Measurements from ENCODE around the gene MAPK8IP3. TPM values are rescaled to one million over a fixed set of nuclear protein-coding genes. Genes with fewer than 3 reads are reported as not detected.
A peak's percentile ranks its signal among the peaks of the same experiment; 100 is the strongest.

Gene MAPK8IP3
- total RNA-seq, 2 donors from 2014 or later: 109 to 111 TPM

GRCh38 chr16:1810536-1810935 is 104.5 kb downstream of the MAPK8IP3 start:
- peaks cover 34% of the 10 kb centered on the region for H3K36me3 ChIP-seq
- no peaks in the 10 kb centered on the region for H3K4me1 ChIP-seq (ENCODE audit: control insufficient read depth in 1 of 2, low read depth in 2 of 2)
- no peaks in the 10 kb centered on the region for H3K9me3 ChIP-seq
- no peak for ATAC-seq (ENCODE audit: insufficient number of reproducible peaks, low FRiP score, low read depth)
- no peaks in the 10 kb centered on the region for H3K27me3 ChIP-seq (replicated peaks; ENCODE audit: insufficient read depth)
- no peak overlapping the region for H3K4me3 ChIP-seq
- H3K27ac ChIP-seq: no peak overlapping the region
- TF ChIP-seq CTCF (IDR thresholded peaks at IDR 0.05): no peak
- DNase-seq (ENCODE audit: low spot score): no peak

GRCh38 chr16:1812732-1813163 is 106.8 kb downstream of the MAPK8IP3 start:
- peaks cover 44% of the 10 kb centered on the region for H3K36me3 ChIP-seq
- H3K4me1 ChIP-seq (ENCODE audit: control insufficient read depth in 1 of 2, low read depth in 2 of 2): no peaks in the 10 kb centered on the region
- no peaks in the 10 kb centered on the region for H3K9me3 ChIP-seq
- TF ChIP-seq CTCF (IDR thresholded peaks at IDR 0.05): peak; percentile 12
- no peak for DNase-seq (ENCODE audit: low spot score)
- H3K27me3 ChIP-seq (replicated peaks; ENCODE audit: insufficient read depth): no peaks in the 10 kb centered on the region
- ATAC-seq (ENCODE audit: insufficient number of reproducible peaks, low FRiP score, low read depth): no peak
- H3K4me3 ChIP-seq: no peak overlapping the region
- no peak overlapping the region for H3K27ac ChIP-seq

- Histone ChIP-seq H3K4me3 (no peak overlapping the region), H3K9me3 (no peaks in the 10 kb centered on the region), H3K27me3 (replicated peaks; ENCODE audit: insufficient read depth) (no peaks in the 10 kb centered on the region), H3K27ac (no peak overlapping the region), H3K4me1 (ENCODE audit: control insufficient read depth in 1 of 2, low read depth in 2 of 2) (no peaks in the 10 kb centered on the region), H3K36me3 (peaks cover 46% of the 10 kb centered on the region)
- DNase-seq (ENCODE audit: low spot score): no peak
- TF ChIP-seq CTCF (IDR thresholded peaks at IDR 0.05): no peak
- ATAC-seq (ENCODE audit: insufficient number of reproducible peaks, low FRiP score, low read depth): no peak
Observed at GRCh38 chr16:1815461-1815860, 109.5 kb downstream of the MAPK8IP3 start.

- H3K27ac ChIP-seq: no peak overlapping the region
- no peaks in the 10 kb centered on the region for H3K4me1 ChIP-seq (ENCODE audit: control insufficient read depth in 1 of 2, low read depth in 2 of 2)
- no peak for TF ChIP-seq CTCF (IDR thresholded peaks at IDR 0.05)
- peaks cover 55% of the 10 kb centered on the region for H3K36me3 ChIP-seq
- H3K4me3 ChIP-seq: no peak overlapping the region
- H3K9me3 ChIP-seq: no peaks in the 10 kb centered on the region
- no peak for ATAC-seq (ENCODE audit: insufficient number of reproducible peaks, low FRiP score, low read depth)
- no peak for DNase-seq (ENCODE audit: low spot score)
- H3K27me3 ChIP-seq (replicated peaks; ENCODE audit: insufficient read depth): no peaks in the 10 kb centered on the region
Observed at GRCh38 chr16:1816396-1817275, 110.6 kb downstream of the MAPK8IP3 start.

GRCh38 chr16:1817276-1817589 is 111.2 kb downstream of the MAPK8IP3 start:
- H3K9me3 ChIP-seq: no peaks in the 10 kb centered on the region
- no peak for TF ChIP-seq CTCF (IDR thresholded peaks at IDR 0.05)
- H3K4me1 ChIP-seq (ENCODE audit: control insufficient read depth in 1 of 2, low read depth in 2 of 2): no peaks in the 10 kb centered on the region
- no peaks in the 10 kb centered on the region for H3K27me3 ChIP-seq (replicated peaks; ENCODE audit: insufficient read depth)
- no peak overlapping the region for H3K4me3 ChIP-seq
- H3K36me3 ChIP-seq: peaks cover 61% of the 10 kb centered on the region
- H3K27ac ChIP-seq: no peak overlapping the region
- ATAC-seq (ENCODE audit: insufficient number of reproducible peaks, low FRiP score, low read depth) (no peak), DNase-seq (ENCODE audit: low spot score) (no peak)
